Myometrial cell (primary cell): ENCODE results near the gene ITGB7. TPM values are rescaled to one million over a fixed set of nuclear protein-coding genes. Genes with fewer than 3 reads are reported as not detected.

ENCODE experiments used
- total RNA-seq: library from RNA; depleted of rRNA; stranded (reverse); fragments of >200 nt; gene quantifications from 2 replicates; pipeline ENCODE4 v1.2.3, GENCODE V29; 2015

ITGB7 gene
- total RNA-seq = 0.71 TPM in 1 of 2 replicates, not detected in the other

DNA sequence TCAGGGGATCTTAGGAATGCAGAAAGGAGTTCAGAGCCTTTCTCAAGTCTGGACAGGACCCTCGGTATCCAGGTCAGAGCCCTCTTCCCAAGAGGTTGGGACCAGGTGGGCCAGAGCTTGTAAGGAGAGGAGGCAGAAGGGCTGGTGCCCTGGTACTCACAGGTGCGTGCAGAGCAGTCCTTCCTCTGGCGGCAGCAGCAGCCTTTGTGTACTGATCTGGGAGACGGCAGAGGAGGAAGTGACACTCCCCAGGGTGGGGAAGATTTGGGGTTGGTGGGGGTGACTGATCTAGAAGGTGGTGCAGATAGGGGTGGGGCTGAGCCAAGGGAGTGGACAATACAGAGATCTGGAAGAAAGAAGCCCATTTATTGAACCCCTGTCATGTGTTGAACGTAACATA lies at the start of gene ITGB7:
TSS of gene ITGB7 (minus strand) at position 210 of the 400 bp plus-strand sequence. CDS start 6,808 bp downstream, outside the sequence.

GRCh38 chr12:53231921-53232645 lies 25.0 kb upstream of the ITGB7 start, which contains the start of gene RARG:
TSS of gene RARG (minus strand) at chr12:53232209. CDS start at chr12:53227545, 4,664 bp downstream.

GRCh38 chr12:53180220-53180930 lies 26.7 kb downstream of the ITGB7 start, which contains the start of the genes CSAD and ZNF740:
TSS of gene CSAD (minus strand) at chr12:53180925. CDS start at chr12:53173470, 7,455 bp downstream.
TSS of gene ZNF740 (plus strand) at chr12:53180722. CDS start at chr12:53181984, 1,262 bp downstream.

Other genes with a start within 250 kb of the ITGB7 start
- gene EIF4B, start 200.8 kb downstream of the ITGB7 start, total RNA-seq = 422 and 508 TPM in 2 replicates
- gene TNS2, start 157.2 kb downstream of the ITGB7 start, total RNA-seq = 80.5 and 88.8 TPM in 2 replicates
- 28.5 and 44.1 TPM in 2 replicates for gene SPRYD3, start 127.9 kb downstream of the ITGB7 start, total RNA-seq
- gene IGFBP6, start 109.6 kb downstream of the ITGB7 start, total RNA-seq = 1,168 and 1,628 TPM in 2 replicates
- gene SOAT2, start 103.8 kb downstream of the ITGB7 start, total RNA-seq = 0.18 and 0.29 TPM in 2 replicates
- 6.3 and 6.6 TPM in 2 replicates for gene ZNF740, start 26.5 kb downstream of the ITGB7 start, total RNA-seq
- gene CSAD, start 26.3 kb downstream of the ITGB7 start, total RNA-seq = 3.5 and 6.6 TPM in 2 replicates
- 37.7 and 49.9 TPM in 2 replicates for gene RARG, start 25.0 kb upstream of the ITGB7 start, total RNA-seq
- 7.2 and 8.2 TPM in 2 replicates for gene ESPL1, start 61.0 kb upstream of the ITGB7 start, total RNA-seq
- 498 and 536 TPM in 2 replicates for gene PFDN5, start 88.3 kb upstream of the ITGB7 start, total RNA-seq
- 106 and 127 TPM in 2 replicates for gene MYG1, start 92.4 kb upstream of the ITGB7 start, total RNA-seq
- 75.5 and 86.8 TPM in 2 replicates for gene AAAS, start 114.4 kb upstream of the ITGB7 start, total RNA-seq
- not detected in 2 replicates for gene SP7, start 129.1 kb upstream of the ITGB7 start, total RNA-seq
- gene SP1, start 172.9 kb upstream of the ITGB7 start, total RNA-seq = 42.7 and 46.1 TPM in 2 replicates
- gene AMHR2, start 216.6 kb upstream of the ITGB7 start, total RNA-seq = not detected in 2 replicates
- gene PRR13, start 234.5 kb upstream of the ITGB7 start, total RNA-seq = 109 and 110 TPM in 2 replicates
- gene PCBP2, start 244.9 kb upstream of the ITGB7 start, total RNA-seq = 172 and 186 TPM in 2 replicates